Measurements from ENCODE around the gene TGFB1.
"Not testable (repeated sequence)": the region's sequence is repeated elsewhere in the genome, so short reads cannot be mapped to it uniquely, and the experiment has no call there.

TGFB1 gene

DNA sequence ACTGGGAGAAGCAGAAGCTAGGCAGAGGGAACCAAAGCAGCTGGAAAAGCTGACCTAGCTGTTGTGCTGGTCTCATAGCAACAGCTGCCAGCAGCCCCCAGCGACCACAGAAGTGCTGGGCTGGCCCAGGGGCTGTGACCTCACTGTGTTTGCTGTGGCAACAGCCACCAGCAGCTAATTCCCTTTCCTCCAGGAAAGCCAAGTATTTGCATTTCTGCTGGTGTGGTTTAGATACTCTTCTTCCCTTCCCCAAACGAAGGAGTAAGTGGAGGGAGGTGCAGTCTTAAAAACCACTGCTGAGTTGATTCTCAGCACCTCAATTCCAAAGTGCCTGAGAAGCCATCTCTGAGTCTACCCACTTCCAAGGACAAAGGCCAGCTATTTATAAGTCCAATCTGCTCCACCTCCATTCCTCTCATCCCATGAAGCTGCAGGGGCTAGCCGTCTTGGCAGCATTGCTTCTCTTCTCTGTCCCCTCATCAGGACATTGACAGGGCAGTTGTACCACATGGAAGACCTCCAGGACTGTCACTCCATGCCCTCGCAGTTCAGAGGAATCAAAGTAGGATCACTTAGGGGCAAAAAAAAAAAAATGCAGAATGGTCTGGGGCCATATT is 55.3 kb downstream of the TGFB1 start:
- DNase-seq, result no peak

DNA sequence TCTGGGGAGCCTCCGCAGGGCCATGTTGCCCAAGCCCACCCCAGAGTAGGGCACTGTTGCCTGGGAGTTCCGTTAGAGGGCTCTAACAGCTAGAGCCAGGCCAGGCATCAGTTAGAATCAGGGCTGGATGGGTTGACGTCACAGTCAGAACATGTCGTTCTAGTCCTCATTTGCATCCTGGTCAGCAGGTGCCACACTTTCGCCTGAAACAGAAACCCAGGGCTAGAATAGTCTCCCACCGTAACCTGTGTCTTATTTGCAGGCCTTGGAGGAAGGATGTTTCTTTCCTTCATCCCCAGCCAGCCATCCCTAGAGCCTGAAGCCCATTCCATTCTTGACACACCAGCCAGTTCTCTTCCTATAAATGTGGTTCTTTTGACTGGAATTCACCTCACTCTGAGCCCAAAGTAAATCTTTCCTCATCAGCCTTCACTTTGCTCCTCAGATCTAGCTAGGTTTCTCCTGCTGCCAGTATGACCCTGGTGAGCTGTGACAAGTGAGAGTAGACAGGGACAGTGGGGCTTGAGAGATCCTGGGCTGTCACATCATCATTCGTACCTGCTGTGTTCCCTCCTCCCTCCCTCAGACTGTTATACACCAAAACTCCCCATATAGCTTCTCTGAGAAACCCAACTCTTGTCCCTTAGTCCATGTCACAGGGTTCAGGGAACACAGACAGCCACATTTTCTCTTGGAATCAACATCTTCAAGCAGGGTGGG is 55.9 kb downstream of the TGFB1 start:
- no peak for DNase-seq

DNA sequence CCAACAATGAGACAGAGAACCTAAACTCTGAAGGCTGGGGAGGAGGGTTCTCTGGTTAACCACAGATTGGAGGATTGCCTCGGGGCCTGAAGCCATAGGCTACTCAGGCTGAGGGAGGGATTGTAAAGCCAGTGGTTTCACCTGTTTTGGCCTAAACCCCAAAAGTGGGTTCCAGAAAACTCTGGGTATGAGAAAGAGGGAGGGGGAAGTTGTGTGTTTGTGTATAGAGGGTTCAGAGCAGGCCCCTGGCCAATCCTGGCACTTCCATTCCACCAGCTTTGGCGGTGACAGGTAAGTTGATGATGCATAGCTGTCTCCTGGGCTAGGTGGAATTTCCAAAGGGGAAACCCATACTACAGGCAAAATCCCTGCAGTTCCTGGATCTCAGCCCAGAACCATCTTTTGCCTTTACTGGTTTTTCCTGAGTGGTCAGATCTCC is 57.3 kb downstream of the TGFB1 start:
- DNase-seq, result no peak

DNA sequence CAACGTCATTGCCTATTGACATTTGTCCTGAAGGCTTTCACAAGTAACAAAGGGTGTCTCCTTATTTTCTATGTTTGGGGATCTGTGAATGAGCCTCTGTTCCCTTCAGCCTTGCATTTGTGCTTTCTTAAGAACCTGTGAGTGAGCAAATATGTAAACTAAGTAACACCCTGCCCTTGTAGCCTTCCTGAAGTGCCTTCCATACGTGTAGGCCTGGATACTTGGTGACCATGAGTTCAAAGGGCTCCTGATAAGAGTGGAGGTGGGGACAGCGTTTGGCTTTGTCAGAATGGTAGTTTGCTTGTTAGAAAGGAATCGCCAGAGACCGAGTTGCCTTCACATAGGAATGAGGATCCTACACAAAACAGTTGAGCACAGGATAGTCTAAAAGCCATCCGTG is 58.2 kb downstream of the TGFB1 start:
- no peak for DNase-seq

DNA sequence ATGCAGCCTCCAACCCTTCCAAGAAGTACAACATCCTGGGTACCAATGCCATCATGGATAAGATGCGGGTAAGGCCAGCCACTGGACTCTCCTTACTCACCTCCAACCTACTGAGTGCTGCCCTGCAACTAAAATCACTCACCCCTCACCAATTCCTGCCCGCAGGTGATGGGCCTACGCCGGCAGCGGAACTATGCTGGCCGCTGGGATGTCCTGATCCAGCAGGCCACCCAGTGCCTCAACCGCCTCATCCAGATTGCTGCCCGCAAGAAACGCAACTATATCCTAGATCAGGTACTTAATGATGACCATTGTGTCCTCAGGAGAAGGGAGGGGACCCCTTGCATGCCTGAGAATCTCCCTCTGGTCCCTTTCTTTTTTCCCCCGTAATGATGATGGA is 59.3 kb downstream of the TGFB1 start:
- no peak for DNase-seq

DNA sequence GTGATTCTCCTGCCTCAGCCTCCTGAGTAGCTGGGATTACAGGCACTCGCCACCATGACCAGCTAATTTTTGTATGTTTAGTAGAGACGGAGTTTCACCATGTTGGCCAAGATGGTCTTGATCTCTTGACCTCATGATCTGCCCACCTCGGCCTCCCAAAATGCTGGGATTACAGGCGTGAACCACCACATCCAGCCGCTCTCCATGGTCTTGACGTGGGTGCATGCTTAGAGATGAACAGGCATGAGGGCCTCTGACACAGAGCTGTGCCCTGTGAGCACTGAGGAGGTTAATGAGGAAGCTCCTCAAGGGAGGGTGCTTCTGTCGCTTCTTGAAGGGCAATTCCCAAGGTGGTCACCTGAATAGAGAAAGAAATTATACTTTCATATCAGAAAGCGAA is 63.9 kb downstream of the TGFB1 start:
- DNase-seq, result not testable (repeated sequence)

DNA sequence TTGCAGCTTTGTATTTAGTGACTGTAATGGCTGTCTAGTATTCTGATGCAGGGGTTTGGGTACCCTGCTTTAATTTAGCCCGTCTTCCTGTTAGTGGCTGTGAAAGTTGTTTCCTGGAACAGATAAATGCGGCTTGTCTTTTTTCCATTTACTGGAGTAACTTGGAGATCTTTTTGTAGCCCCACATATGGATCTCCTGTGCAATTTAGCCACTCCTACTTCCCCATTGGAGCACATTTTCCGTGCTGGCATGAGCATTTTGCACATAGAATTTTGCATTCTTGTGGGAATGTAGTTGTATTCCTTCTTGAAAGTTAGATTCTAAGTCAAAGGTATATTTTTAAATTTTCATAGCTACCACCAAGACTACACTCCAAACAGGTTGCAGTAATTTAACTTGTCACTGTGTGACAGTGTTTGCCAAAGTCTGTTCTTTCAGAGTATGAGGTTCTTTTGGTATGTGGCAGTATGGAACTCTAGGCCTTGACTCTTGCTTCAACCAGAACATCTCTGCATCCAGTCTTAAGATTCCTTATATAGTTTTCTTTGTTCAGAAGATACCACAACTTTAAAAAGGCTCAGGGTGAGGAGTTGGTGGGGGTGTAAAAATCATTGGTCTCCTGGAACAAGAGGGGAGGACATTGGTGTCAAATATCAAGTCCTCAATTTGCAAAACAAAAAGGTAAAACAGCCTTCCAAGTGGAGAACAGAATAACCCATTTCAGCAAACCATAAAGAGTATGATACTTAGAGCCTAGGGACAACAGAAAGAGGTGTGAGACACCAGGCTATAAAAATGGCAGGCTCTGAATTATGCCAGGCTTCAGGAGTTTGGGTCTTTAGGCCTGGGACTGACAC is 64.8 kb downstream of the TGFB1 start:
- DNase-seq, result no peak
